ENCODE data around the gene HS6ST3.

DNA sequence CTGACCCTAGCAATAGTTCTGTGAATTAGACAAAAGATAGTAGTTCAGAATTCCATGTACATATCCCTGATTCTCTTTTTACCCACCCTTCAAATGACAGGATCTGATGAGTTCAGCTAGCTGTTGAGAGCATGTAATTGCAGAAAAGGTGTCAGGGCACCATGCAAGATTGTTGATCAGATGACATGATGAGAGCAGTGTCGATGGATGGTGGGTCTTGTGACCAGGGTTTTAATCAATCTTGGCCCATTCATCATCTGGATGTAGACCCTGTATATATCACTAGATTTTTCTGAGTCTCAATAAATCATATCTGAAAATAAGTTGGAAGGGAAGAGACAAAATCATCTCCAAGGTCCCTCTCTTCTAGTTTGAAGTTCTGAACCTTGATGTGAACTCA lies 525.3 kb downstream of the HS6ST3 start:
- TF ChIP-seq, protein P1, sequence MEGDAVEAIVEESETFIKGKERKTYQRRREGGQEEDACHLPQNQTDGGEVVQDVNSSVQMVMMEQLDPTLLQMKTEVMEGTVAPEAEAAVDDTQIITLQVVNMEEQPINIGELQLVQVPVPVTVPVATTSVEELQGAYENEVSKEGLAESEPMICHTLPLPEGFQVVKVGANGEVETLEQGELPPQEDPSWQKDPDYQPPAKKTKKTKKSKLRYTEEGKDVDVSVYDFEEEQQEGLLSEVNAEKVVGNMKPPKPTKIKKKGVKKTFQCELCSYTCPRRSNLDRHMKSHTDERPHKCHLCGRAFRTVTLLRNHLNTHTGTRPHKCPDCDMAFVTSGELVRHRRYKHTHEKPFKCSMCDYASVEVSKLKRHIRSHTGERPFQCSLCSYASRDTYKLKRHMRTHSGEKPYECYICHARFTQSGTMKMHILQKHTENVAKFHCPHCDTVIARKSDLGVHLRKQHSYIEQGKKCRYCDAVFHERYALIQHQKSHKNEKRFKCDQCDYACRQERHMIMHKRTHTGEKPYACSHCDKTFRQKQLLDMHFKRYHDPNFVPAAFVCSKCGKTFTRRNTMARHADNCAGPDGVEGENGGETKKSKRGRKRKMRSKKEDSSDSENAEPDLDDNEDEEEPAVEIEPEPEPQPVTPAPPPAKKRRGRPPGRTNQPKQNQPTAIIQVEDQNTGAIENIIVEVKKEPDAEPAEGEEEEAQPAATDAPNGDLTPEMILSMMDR (conservative IDR thresholded peaks at IDR 0.05; ENCODE audit: low read depth, low read length), result no peak
- no peak for TF ChIP-seq EZH2phosphoT487 (IDR thresholded peaks at IDR 0.05; ENCODE audit: borderline replicate concordance, low read length)

All from PC-3 (cell line).